NB4 (cell line): Measurements from ENCODE around the gene DPYD.

ENCODE experiments used
- POLR2A ChIP-seq: IDR thresholded peaks from 2 replicates; pipeline ENCODE4 v1.6.1; 2011; ENCODE audit warnings: mild to moderate bottlenecking; ENCODE audit not compliant: insufficient read length; ENCODE audit errors: extremely low read depth
- TF ChIP-seq, protein P1 (sequence below): IDR thresholded peaks from one replicate; pipeline ENCODE4 v1.5.1; 2012; ENCODE audit warnings: low read depth, low read length

DNA sequence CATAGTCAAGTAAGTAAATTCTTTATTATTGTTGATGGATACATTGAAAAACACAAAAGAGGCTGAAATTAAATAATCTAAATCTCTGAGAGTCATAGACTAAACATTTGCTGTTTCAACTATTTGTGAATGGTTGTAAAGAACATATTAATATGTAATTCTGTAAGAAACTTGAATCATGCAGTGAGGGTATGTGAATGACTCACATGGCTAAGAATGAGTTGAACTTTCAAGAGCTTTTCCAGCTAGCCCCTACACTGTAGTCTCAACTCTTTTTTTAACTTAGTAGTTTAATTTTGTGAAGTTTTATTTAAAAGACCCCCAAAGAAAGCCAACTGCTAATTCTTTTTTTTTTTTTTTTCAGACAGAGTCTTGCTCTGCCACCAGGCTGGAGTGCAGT is 588.1 kb downstream of the DPYD start:
- no peak for TF ChIP-seq POLR2A
- TF ChIP-seq, protein P1, sequence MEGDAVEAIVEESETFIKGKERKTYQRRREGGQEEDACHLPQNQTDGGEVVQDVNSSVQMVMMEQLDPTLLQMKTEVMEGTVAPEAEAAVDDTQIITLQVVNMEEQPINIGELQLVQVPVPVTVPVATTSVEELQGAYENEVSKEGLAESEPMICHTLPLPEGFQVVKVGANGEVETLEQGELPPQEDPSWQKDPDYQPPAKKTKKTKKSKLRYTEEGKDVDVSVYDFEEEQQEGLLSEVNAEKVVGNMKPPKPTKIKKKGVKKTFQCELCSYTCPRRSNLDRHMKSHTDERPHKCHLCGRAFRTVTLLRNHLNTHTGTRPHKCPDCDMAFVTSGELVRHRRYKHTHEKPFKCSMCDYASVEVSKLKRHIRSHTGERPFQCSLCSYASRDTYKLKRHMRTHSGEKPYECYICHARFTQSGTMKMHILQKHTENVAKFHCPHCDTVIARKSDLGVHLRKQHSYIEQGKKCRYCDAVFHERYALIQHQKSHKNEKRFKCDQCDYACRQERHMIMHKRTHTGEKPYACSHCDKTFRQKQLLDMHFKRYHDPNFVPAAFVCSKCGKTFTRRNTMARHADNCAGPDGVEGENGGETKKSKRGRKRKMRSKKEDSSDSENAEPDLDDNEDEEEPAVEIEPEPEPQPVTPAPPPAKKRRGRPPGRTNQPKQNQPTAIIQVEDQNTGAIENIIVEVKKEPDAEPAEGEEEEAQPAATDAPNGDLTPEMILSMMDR: no peak
